ENCODE measurements around the gene TMEM151A.
A peak's percentile ranks its signal among the peaks of the same experiment; 100 is the strongest.
"Not testable (repeated sequence)": the region's sequence is repeated elsewhere in the genome, so short reads cannot be mapped to it uniquely, and the experiment has no call there.

TMEM151A gene

GRCh38 chr11:66291706-66292542, at the start of gene TMEM151A:
TMEM151A (plus strand) TSS chr11:66291894; CDS start chr11:66292014, 120 bp downstream.
- FAIRE-seq: no peak
- DNase-seq (ENCODE audit: insufficient read length, low spot score): no peak
- TF ChIP-seq POLR2A (IDR thresholded peaks at IDR 0.05; ENCODE audit: low read depth, low read length): no peak

- no peak for TF ChIP-seq POLR2A (IDR thresholded peaks at IDR 0.05; ENCODE audit: low read depth, low read length)
- no peak for DNase-seq (ENCODE audit: insufficient read length, low spot score)
- FAIRE-seq: no peak
These were observed 49.5 kb upstream of the TMEM151A start for GRCh38 chr11:66242095-66242765.

DNA sequence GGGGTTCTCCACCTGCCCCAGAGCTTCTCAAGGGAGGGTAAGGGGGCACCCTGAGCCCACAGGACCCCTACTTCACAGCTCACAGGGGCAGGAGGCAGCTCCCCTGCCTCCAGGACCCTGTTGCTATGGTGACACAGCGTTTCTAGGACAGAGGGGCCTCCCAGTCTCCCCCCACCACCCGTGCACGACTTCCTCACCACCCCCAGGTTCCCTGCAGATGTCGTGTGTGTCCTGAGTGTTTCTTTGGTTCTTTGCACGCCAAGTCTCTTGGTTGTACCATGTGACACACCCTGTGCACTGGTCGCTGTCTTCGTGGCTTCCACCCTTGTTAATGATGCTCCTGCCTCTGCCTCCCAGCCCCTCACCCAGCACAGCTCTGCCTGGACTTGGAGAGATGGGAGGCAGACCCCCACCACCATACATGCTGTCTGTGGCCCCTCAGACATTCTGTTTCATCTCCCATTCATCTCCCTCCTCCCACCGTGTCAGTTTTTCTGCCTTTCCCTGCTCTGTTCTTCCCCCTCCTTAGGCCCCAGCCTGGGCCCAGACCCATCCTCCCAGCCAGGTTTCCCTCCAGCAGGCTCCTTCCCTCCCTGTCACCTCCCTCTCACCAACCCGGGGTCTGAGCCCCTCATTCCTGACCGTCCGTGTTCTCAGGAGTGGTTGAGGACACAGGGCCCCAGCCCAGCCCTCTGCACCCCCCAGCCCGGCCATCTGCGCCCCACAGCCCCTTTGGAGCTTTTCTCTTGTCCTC, 47.7 kb upstream of the TMEM151A start:
- no peak for DNase-seq (ENCODE audit: insufficient read length, low spot score)
- no peak for FAIRE-seq
- no peak for TF ChIP-seq POLR2A (IDR thresholded peaks at IDR 0.05; ENCODE audit: low read depth, low read length)

GRCh38 chr11:66247295-66247694, 44.4 kb upstream of the TMEM151A start:
- FAIRE-seq (no peak), DNase-seq (ENCODE audit: insufficient read length, low spot score) (no peak)
- TF ChIP-seq POLR2A (IDR thresholded peaks at IDR 0.05; ENCODE audit: low read depth, low read length): no peak

DNA sequence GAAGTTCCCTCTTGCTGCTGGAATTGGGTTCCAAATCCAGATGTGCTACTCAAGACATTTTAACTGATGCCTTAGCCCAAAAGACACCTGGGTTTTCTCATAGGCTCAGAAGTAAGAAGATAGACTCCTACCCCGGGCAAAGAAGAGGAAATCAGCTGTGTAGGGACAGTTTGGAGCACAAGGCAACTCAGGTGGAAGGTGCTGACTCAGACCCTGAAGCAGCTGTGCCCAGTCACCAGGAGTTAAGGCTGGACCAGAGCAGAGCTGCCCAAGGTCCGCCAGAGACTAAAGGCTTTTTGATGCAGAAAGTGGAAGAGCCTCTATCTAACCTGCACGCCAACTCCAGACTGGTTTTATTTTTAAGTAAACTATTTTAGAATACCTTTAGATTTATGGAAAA, 43.9 kb upstream of the TMEM151A start:
- DNase-seq (ENCODE audit: insufficient read length, low spot score) (no peak), FAIRE-seq (no peak)
- no peak for TF ChIP-seq POLR2A (IDR thresholded peaks at IDR 0.05; ENCODE audit: low read depth, low read length)

DNA sequence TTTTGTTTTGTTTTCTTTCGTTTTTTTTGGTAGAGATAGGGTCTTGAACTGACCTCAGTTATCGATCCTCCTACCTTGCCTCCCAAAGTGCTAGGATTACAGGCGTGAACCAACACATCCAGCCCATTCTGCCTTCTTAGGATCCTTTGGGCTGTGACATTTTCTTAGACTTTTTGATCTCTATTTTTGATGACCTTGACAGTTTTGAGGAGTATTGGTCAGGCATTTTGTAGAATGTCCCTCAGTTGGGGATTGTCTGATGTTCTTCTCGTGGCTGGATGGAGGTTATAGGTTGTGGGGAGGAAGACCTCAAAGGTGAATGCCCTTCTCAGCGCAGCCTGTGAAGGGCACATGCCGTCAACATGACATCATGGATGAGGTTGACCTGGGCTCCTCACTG, 42.8 kb upstream of the TMEM151A start:
- no peak for TF ChIP-seq POLR2A (IDR thresholded peaks at IDR 0.05; ENCODE audit: low read depth, low read length)
- FAIRE-seq: no peak
- DNase-seq (ENCODE audit: insufficient read length, low spot score): no peak

GRCh38 chr11:66251809-66252208, 39.9 kb upstream of the TMEM151A start:
- no peak for DNase-seq (ENCODE audit: insufficient read length, low spot score)
- no peak for TF ChIP-seq POLR2A (IDR thresholded peaks at IDR 0.05; ENCODE audit: low read depth, low read length)
- no peak for FAIRE-seq

DNA sequence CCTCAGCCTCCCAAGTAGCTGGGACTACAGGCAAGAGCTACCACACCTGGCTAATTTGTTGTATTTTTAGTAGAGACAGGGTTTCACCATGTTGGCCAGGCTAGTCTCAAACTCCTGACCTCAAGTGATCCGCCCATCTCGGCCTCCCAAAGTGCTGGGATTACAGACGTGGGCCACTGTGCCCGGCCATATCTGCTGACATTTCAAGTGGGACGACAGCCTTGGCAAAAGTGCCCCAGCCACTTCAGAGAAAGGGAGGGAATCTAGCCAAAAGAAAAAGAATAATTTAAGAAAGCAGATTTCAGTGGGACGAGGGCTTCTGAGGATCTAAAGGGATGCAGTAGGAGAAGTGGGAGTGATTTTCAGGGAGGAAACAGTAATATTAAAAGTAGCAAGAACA, 38.6 kb upstream of the TMEM151A start:
- DNase-seq (ENCODE audit: insufficient read length, low spot score); FAIRE-seq: not testable (repeated sequence)

- FAIRE-seq (no peak), DNase-seq (ENCODE audit: insufficient read length, low spot score) (no peak)
- TF ChIP-seq POLR2A (IDR thresholded peaks at IDR 0.05; ENCODE audit: low read depth, low read length): peak; percentile 2; the same call in 1 of the 2 replicates
These were observed 33.2 kb upstream of the TMEM151A start for GRCh38 chr11:66258473-66258893.

- FAIRE-seq (no peak), DNase-seq (ENCODE audit: insufficient read length, low spot score) (no peak)
- TF ChIP-seq POLR2A (IDR thresholded peaks at IDR 0.05; ENCODE audit: low read depth, low read length): no peak
These were observed 32.5 kb upstream of the TMEM151A start for GRCh38 chr11:66259225-66259624.

DNA sequence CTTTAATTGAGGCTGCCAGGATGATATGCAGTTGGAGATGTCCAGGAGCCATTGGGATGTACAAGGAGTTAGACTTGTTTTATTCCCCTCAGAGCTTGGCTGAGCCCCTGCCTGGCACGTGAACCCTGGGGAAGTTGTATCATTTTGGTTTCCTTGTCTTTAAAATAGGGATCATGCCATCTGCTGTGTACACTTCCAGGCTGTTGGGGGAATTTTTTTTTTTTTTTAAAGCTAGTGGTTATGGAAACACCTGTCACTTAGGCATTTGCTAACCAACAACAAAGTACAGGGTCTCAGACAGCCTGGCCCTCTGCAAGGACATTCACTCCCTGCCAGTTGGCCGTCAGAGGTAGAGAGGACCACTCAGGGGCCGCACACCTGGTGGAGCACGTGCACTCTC, 31.7 kb upstream of the TMEM151A start:
- TF ChIP-seq POLR2A (IDR thresholded peaks at IDR 0.05; ENCODE audit: low read depth, low read length): no peak
- no peak for DNase-seq (ENCODE audit: insufficient read length, low spot score)
- no peak for FAIRE-seq

GRCh38 chr11:66261578-66261977, 30.1 kb upstream of the TMEM151A start:
- TF ChIP-seq POLR2A (IDR thresholded peaks at IDR 0.05; ENCODE audit: low read depth, low read length): no peak
- FAIRE-seq (no peak), DNase-seq (ENCODE audit: insufficient read length, low spot score) (no peak)

DNA sequence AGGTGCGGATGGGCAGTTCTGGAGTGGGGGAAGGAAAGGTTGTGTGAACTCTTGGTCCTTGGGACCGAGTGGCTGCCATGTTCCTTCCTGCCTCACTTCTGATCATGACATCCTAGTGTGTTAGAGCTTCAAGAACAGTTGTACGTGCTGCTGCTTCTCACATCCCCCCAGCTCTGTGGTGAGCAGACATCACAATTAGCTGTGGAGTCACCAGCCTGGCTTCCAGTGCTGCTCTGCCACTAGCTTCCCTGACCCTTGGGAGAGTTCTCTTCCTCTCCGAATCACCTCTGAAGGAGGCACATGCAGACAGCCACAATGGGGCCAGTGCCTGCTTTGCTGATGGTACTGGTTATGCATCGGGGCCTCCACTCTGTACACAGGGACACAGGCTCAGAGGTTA, 29.5 kb upstream of the TMEM151A start:
- FAIRE-seq (no peak), DNase-seq (ENCODE audit: insufficient read length, low spot score) (no peak)
- TF ChIP-seq POLR2A (IDR thresholded peaks at IDR 0.05; ENCODE audit: low read depth, low read length): no peak

DNA sequence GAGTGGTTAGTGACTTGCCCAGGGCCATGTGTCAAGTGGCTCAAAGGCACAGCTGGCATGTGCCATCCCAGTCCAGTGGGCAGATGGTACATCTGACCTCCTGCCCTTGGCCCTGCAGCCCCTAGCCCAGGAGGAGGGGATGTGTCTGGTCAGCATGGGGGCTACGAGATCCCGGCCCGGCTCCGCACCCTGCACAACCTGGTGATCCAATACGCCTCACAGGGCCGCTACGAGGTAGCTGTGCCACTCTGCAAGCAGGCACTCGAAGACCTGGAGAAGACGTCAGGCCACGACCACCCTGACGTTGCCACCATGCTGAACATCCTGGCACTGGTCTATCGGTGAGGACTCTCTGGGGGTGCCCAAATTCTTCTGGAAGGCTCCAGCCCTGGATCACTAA, 29.0 kb upstream of the TMEM151A start:
- TF ChIP-seq POLR2A (IDR thresholded peaks at IDR 0.05; ENCODE audit: low read depth, low read length): no peak
- DNase-seq (ENCODE audit: insufficient read length, low spot score): no peak
- FAIRE-seq: no peak

Measured in H54 (cell line).